Heart left ventricle (tissue), 16 donors: Measurements from ENCODE around the gene FBXL14. TPM values are rescaled to one million over a fixed set of nuclear protein-coding genes. Genes with fewer than 3 reads are reported as not detected.

Source experiments
- ATAC-seq, 4 donors: fragments of 200-7000 bp; cut with Tn5 transposase; one replicate each; pipeline ENCODE4 v1.9.1; 2020 to 2022; ENCODE audit warnings: moderate library complexity in 4 of 4, mild to moderate bottlenecking in 3 of 4, moderate number of reproducible peaks in 1 of 4
- DNase-seq, 5 donors: peaks; one replicate each; pipeline ENCODE4 v3.0.0-alpha.2; 2020
- H3K27ac ChIP-seq, 12 donors: fragments of 200-600 bp; sonication (generic) in 4 of 12; one replicate each; pipeline versions ENCODE4 v1.5.0 to v1.8.0; 2016 to 2022; ENCODE audit warnings: mild to moderate bottlenecking in 2 of 12
- H3K27me3 ChIP-seq, 9 donors: fragments of 200-600 bp; sonication (generic) in 2 of 9; one replicate each; pipeline versions ENCODE4 v1.5.1 to v1.8.0; 2016 to 2022; ENCODE audit warnings: mild to moderate bottlenecking in 3 of 9
- H3K36me3 ChIP-seq, 9 donors: fragments of 200-600 bp; sonication (generic) in 2 of 9; one replicate each; pipeline versions ENCODE4 v1.5.0 to v1.8.0; 2018 to 2022; ENCODE audit warnings: mild to moderate bottlenecking in 2 of 9
- H3K4me1 ChIP-seq, 12 donors: fragments of 200-600 bp; sonication (generic) in 4 of 12; one replicate each; pipeline versions ENCODE4 v1.5.0 to v1.8.0; 2016 to 2022; ENCODE audit warnings: mild to moderate bottlenecking in 3 of 12
- H3K4me3 ChIP-seq, 12 donors: fragments of 200-600 bp; sonication (generic) in 4 of 12; one replicate each; pipeline versions ENCODE4 v1.5.0 to v1.8.0; 2017 to 2022; ENCODE audit warnings: mild to moderate bottlenecking in 9 of 12, moderate library complexity in 4 of 12
- H3K9me3 ChIP-seq, 12 donors: fragments of 200-600 bp; sonication (generic) in 4 of 12; one replicate each; pipeline versions ENCODE4 v1.5.0 to v1.8.0; 2016 to 2022; ENCODE audit warnings: mild to moderate bottlenecking in 1 of 12
- CTCF ChIP-seq, 12 donors: fragments of 200-600 bp; sonication (generic) in 4 of 12; IDR thresholded peaks; one replicate each; pipeline versions ENCODE4 v1.5.0 to v1.8.0; 2018 to 2022; ENCODE audit warnings: antibody characterized with exemption in 12 of 12, mild to moderate bottlenecking in 5 of 12
- POLR2A ChIP-seq, 2 donors: fragments of 450-650 bp; IDR thresholded peaks; one replicate each; pipeline ENCODE4 v1.6.1; 2017; ENCODE audit warnings: antibody characterized with exemption in 2 of 2, mild to moderate bottlenecking in 2 of 2, moderate library complexity in 2 of 2
- WGBS, 4 donors: extraction: QIAGEN DNeasy Blood & Tissue Kit in 2 of 4; methylation state at CpG; one replicate each; pipeline versions ENCODE4 v1.1.5 to v1.1.7; 2013 to 2018; 5-methylcytosine and 5-hydroxymethylcytosine counted together
- intact Hi-C, 10 donors: fragments of 100-400 bp; cut with DNase I; formaldehyde crosslinking; loops; one replicate each; pipeline versions ENCODE4 v1.11.1 to v1.14.2; 2022
- polyA plus RNA-seq, 2 donors: library from polyadenylated mRNA; stranded (reverse); fragments of 200-250 nt; gene quantifications; one replicate each; pipeline ENCODE4 v1.2.3, GENCODE V29; 2013
- total RNA-seq, 9 donors: library from RNA; depleted of rRNA in 2 of 9; stranded (reverse); fragments of >200 nt in 2 of 9; fragmentation: NEBNext Ultra II Directional in 3 of 9; extraction: Animal tissue kit (Norgen Biotek cat#: 25700) in 3 of 9; gene quantifications; one replicate each; pipeline versions ENCODE4 v1.1.0 to v1.2.4, GENCODE V29; 2016 to 2023
- donor health status: ischemic (EF 13 %, LVEDD 7.1; RV severe dilation, severe dysfunction).
- donor health status: healthy with polysubstance abuse.
- donor health status: DM: no; HTN: yes; CAD: no.
- donor health status: DM: no; HTN: no; CAD: no.
- donor health status: ischemic (EF 25% LVEDD 6.9; RV normal size, moderate dysfunction).
- donor health status: ischemic (EF 25% LVEDD 5.7; RV mildly dilated, moderate dysfunction).
- donor health status: healthy.
- donor health status: DM: yes; HTN: yes; CAD: no.
- donor health status: ischemic (EF 35%, LVEDD 5.7; RV mildly dilated, moderate dysfunction).
- donor health status: nonischemic (EF 11% LVEDD 7.7; RV severe dilation, severe dysfunction).
- donor health status: DM: yes; HTN: yes; CAD: no.
- donor health status: PGD.
- donor health status: ischemic (EF 29% LVEDD 5.4; RV normal size, mild dysfunction).
- donor health status: nonischemic (EF 23%, LVEDD 6.1; RV moderate dilation, normal function).

Gene FBXL14
- total and polyA plus RNA-seq, 11 donors = 1.7 to 10.1 (median 8.4) TPM

GRCh38 chr12:1533205-1533601 is 61.2 kb downstream of the FBXL14 start:
- ATAC-seq = no peak
- H3K4me3 ChIP-seq = peak overlapping the region in 1 of 12 donors; percentile 23
- H3K27ac ChIP-seq = no peak overlapping the region
- no peaks in the 10 kb centered on the region for H3K9me3 ChIP-seq
- H3K27me3 ChIP-seq = peaks cover 5 to 81% (median 18%) of the 10 kb centered on the region in 9 donors
- no peak for DNase-seq
- peaks cover 0 to 24% (median 2%) of the 10 kb centered on the region in 12 donors for H3K4me1 ChIP-seq
- no peak for TF ChIP-seq POLR2A (IDR thresholded peaks at IDR 0.05)
- no peak for TF ChIP-seq CTCF (IDR thresholded peaks at IDR 0.05)
- intact Hi-C loops = no loop called here
- 41 to 75% (median 62%) methylated on average over 9 of the region's 9 CpGs for WGBS, 4 donors
- no peaks in the 10 kb centered on the region for H3K36me3 ChIP-seq

DNA sequence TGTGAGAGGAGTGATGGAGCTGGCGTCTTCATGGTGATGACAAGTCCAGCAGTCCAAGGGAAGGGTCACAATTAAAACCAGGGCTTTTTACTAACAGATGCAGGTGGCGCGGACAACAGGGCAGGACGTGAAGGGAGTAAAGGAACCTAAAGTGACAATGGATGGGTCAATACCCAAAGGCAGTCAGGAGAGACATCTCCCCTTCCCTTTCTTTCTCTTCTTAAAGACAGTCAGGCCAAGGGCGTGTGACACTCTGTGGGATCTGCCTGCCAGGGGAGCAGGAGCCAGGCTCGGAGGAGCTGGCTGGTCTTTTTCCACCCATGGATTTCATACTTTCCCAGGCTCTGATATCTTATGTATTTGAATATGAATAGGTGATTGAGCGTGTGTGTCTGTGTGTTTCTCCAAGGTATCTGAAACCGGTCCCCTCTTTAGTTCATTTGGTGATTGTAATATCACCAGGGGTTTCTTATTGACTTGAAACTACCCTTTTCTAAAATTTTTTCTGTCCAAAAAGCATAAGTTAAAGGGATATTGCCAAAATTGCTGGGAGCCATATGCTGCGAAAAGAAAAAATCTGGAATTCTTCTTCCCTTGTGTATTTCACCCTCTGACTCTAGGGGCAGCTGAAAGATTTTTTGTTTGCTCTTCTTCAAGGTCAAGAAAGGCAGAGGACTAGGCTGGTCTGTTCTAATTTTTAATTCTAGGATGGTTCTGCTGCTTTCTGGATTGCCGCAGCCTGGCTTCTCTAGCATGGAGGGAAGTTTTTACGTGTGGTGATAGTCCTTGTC is 61.8 kb downstream of the FBXL14 start:
- H3K36me3 ChIP-seq = no peaks in the 10 kb centered on the region
- H3K4me1 ChIP-seq = peaks cover 0 to 24% (median 2%) of the 10 kb centered on the region in 12 donors
- intact Hi-C loops = no loop called here
- no peaks in the 10 kb centered on the region for H3K9me3 ChIP-seq
- peaks cover 5 to 84% (median 18%) of the 10 kb centered on the region in 9 donors for H3K27me3 ChIP-seq
- DNase-seq (no peak), ATAC-seq (no peak)
- no peak for TF ChIP-seq POLR2A (IDR thresholded peaks at IDR 0.05)
- 78 to 87% (median 84%) methylated on average over 11 of the region's 11 CpGs for WGBS, 4 donors
- no peak overlapping the region for H3K27ac ChIP-seq
- no peak overlapping the region for H3K4me3 ChIP-seq

- peaks cover 5 to 83% (median 18%) of the 10 kb centered on the region in 9 donors for H3K27me3 ChIP-seq
Measured at GRCh38 chr12:1531654-1532374, 62.6 kb downstream of the FBXL14 start.

GRCh38 chr12:1531153-1531653 is 63.2 kb downstream of the FBXL14 start:
- H3K36me3 ChIP-seq = no peaks in the 10 kb centered on the region
- ATAC-seq (peak in 2 of 4 donors; percentile 12 to 19), DNase-seq (no peak)
- H3K4me3 ChIP-seq = peak overlapping the region in 11 of 12 donors; percentile 34 to 68 (median 55)
- 0 to 10% (median 4%) methylated on average over 5 to 56 of the region's 56 CpGs for WGBS, 4 donors
- no peak overlapping the region for H3K27ac ChIP-seq
- intact Hi-C loops = no loop called here
- TF ChIP-seq CTCF (IDR thresholded peaks at IDR 0.05) = no peak
- no peak for TF ChIP-seq POLR2A (IDR thresholded peaks at IDR 0.05)
- H3K27me3 ChIP-seq = peaks cover 5 to 77% (median 18%) of the 10 kb centered on the region in 9 donors
- H3K9me3 ChIP-seq = no peaks in the 10 kb centered on the region
- H3K4me1 ChIP-seq = peaks cover 0 to 24% (median 2%) of the 10 kb centered on the region in 12 donors

More at GRCh38 chr12:1531654-1532374, 62.6 kb downstream of the FBXL14 start:
- H3K36me3 ChIP-seq = no peaks in the 10 kb centered on the region
- 57 to 71% (median 65%) methylated on average over 19 to 26 of the region's 26 CpGs for WGBS, 4 donors
- intact Hi-C loops = no loop called here
- no peak for ATAC-seq
- no peaks in the 10 kb centered on the region for H3K9me3 ChIP-seq
- TF ChIP-seq CTCF (IDR thresholded peaks at IDR 0.05) (no peak), POLR2A (IDR thresholded peaks at IDR 0.05) (no peak)
- peak overlapping the region in 10 of 12 donors; percentile 34 to 68 (median 58) for H3K4me3 ChIP-seq
- H3K4me1 ChIP-seq = peaks cover 0 to 24% (median 2%) of the 10 kb centered on the region in 12 donors
- DNase-seq = no peak
- H3K27ac ChIP-seq = no peak overlapping the region
